Esophagus muscularis mucosa (tissue), 3 donors: Measurements from ENCODE around the gene PPL.

Experiments
- POLR2A ChIP-seq: fragments of 450-650 bp; IDR thresholded peaks from one replicate; pipeline ENCODE4 v1.6.1; 2017; ENCODE audit warnings: antibody characterized with exemption, moderate library complexity, mild to moderate bottlenecking, low read depth
- TF ChIP-seq, protein P1 (sequence below), 3 experiments: fragments of 200-600 bp in 2 of 3; fragments of 450-650 bp in 1 of 3; sonication (generic) in 2 of 3; IDR thresholded peaks; one replicate each; pipeline ENCODE4 v1.5.1; 2017 to 2019; ENCODE audit warnings: antibody characterized with exemption in 3 of 3, mild to moderate bottlenecking in 2 of 3, moderate library complexity in 1 of 3

DNA sequence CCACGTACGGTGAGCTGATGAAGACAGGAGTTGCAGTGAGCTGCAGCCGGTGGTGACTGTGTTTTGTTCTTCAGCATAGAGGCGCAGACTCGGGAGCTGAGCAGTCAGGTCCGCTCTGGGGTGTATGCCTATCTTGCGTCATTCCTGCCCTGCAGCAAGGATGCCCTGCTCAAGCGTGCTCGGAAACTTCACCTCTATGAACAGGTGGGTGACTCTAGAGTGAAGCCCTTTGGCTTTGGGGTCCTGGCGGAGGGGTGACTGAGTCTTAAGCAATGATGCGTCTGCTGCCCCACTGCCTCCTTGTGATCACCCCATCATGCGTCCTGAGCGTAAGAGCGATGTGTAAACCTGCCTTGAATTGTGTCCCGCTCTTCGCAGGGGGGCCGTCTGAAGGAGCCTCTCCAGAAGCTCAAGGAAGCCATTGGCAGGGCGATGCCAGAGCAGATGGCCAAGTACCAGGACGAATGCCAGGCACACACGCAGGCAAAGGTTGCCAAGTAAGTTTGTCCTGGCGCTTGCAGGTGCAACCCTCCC is 66.7 kb downstream of the PPL start:
- TF ChIP-seq POLR2A = no peak
- TF ChIP-seq, protein P1, sequence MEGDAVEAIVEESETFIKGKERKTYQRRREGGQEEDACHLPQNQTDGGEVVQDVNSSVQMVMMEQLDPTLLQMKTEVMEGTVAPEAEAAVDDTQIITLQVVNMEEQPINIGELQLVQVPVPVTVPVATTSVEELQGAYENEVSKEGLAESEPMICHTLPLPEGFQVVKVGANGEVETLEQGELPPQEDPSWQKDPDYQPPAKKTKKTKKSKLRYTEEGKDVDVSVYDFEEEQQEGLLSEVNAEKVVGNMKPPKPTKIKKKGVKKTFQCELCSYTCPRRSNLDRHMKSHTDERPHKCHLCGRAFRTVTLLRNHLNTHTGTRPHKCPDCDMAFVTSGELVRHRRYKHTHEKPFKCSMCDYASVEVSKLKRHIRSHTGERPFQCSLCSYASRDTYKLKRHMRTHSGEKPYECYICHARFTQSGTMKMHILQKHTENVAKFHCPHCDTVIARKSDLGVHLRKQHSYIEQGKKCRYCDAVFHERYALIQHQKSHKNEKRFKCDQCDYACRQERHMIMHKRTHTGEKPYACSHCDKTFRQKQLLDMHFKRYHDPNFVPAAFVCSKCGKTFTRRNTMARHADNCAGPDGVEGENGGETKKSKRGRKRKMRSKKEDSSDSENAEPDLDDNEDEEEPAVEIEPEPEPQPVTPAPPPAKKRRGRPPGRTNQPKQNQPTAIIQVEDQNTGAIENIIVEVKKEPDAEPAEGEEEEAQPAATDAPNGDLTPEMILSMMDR (IDR thresholded peaks at IDR 0.05) = no peak
